T-helper 1 cell (primary cell): ENCODE measurements around the gene YTHDC1.
A peak's percentile ranks its signal among the peaks of the same experiment; 100 is the strongest.
"Not testable (repeated sequence)": the region's sequence is repeated elsewhere in the genome, so short reads cannot be mapped to it uniquely, and the experiment has no call there.

ENCODE experiments used
- DNase-seq, 5 donors: peaks; one replicate each; pipeline ENCODE4 v3.0.0-alpha.2; 2012 to 2020
- total RNA-seq, 4 donors: gene quantifications; one replicate each; lab custom pipeline; 2026; lab: John Stamatoyannopoulos, UW

Gene YTHDC1
- 250 to 303 (median 278) reads per million in 4 donors for total RNA-seq

GRCh38 chr4:68349649-68350360, at the start of gene YTHDC1:
Gene YTHDC1, minus strand, starts transcription at chr4:68350090. Its CDS starts 337 bp downstream, at chr4:68349753.
- DNase-seq: peak; percentile 89 to 96 (median 94)

GRCh38 chr4:68399306-68399705, 49.4 kb upstream of the YTHDC1 start:
- DNase-seq: no peak

- DNase-seq: no peak
These were observed 46.9 kb upstream of the YTHDC1 start for GRCh38 chr4:68396756-68397155.

GRCh38 chr4:68391436-68391835, 41.5 kb upstream of the YTHDC1 start:
- DNase-seq: no peak

GRCh38 chr4:68390205-68390935, 40.5 kb upstream of the YTHDC1 start:
- no peak for DNase-seq

GRCh38 chr4:68389386-68389913, 39.6 kb upstream of the YTHDC1 start:
- DNase-seq: not testable (repeated sequence)

- no peak for DNase-seq
These were observed 38.5 kb upstream of the YTHDC1 start for GRCh38 chr4:68388347-68388865.

GRCh38 chr4:68385267-68385666, 35.4 kb upstream of the YTHDC1 start:
- no peak for DNase-seq

- DNase-seq: no peak
These were observed 33.2 kb upstream of the YTHDC1 start for GRCh38 chr4:68383115-68383514.

GRCh38 chr4:68378226-68378625, 28.3 kb upstream of the YTHDC1 start:
- DNase-seq: no peak

- peak in 4 of 5 donors; percentile 16 to 58 (median 29) for DNase-seq
These were observed 26.0 kb upstream of the YTHDC1 start for GRCh38 chr4:68375667-68376559.

- DNase-seq: peak; percentile 15 to 66 (median 32)
These were observed 23.6 kb upstream of the YTHDC1 start for GRCh38 chr4:68373513-68373912.

- DNase-seq: no peak
These were observed 22.7 kb upstream of the YTHDC1 start for GRCh38 chr4:68372588-68372987.

- no peak for DNase-seq
These were observed 19.4 kb upstream of the YTHDC1 start for GRCh38 chr4:68369142-68369805.

GRCh38 chr4:68368691-68369131, 18.8 kb upstream of the YTHDC1 start:
- no peak for DNase-seq

GRCh38 chr4:68367835-68368234, 17.9 kb upstream of the YTHDC1 start:
- no peak for DNase-seq

- no peak for DNase-seq
These were observed 16.7 kb upstream of the YTHDC1 start for GRCh38 chr4:68366600-68366999.

- DNase-seq: no peak
These were observed 15.2 kb upstream of the YTHDC1 start for GRCh38 chr4:68365068-68365467.

- no peak for DNase-seq
These were observed 11.3 kb upstream of the YTHDC1 start for GRCh38 chr4:68361146-68361589.

- DNase-seq: no peak
These were observed 10.5 kb upstream of the YTHDC1 start for GRCh38 chr4:68360231-68360968.

GRCh38 chr4:68359508-68359907, 9.6 kb upstream of the YTHDC1 start:
- peak in 1 of 5 donors; percentile 31 for DNase-seq
